Right forelimb (tissue), 1 donor: ENCODE data around the gene SIK2.
"Not testable (repeated sequence)": the region's sequence is repeated elsewhere in the genome, so short reads cannot be mapped to it uniquely, and the experiment has no call there.

Experiments used
- DNase-seq: peaks from one replicate; pipeline ENCODE4 v3.0.0-alpha.2; 2018

Gene SIK2

DNA sequence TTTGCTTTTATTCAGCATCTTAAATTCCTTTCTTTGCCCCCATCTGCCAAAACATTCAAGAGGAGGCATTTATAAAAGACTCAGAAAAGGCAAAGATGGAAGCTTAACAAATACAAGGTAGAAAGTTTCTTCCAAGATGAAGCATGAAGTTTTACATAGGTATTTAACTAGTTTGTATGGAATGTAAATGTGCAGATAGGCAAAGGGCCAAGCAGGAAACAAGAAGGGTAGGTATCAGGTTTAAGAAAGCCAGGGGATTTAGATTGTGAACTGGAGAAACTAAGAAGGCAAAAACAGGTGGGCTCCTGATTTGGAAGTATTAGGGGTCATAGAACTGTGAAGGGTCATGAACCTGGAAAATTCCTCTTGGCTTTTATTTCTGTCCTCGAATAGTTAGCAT, 101.3 kb downstream of the SIK2 start:
- no peak for DNase-seq

DNA sequence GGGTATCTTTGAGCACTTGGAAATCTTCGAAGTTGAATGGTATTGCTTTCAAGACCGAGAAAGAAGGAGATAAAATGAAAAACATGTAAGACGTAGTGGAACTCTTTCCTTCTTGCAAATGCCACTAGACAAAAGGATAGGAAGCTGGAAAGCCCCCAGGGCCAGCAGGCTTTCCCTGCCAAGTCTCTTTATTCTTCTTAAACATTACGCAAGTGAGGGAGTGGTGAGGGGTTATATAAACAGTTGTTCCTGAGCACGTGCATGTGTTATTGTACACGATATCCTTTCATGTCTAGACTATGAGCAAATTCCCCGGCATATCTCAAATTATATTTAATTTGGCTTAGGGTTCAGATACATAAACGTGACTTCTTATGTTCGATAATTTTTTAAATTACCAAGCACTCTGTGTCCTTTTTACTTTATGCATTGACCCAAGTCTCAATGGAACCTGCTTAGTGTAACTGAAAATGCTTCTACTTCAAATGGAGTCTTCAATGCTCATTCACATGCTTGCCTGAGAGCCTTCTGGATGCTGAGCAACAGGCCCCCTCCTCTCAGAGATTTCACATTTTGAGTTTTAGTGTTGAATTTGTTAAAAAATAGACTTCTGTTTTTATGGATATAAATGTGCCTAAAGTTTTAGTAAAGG, 104.9 kb downstream of the SIK2 start:
- no peak for DNase-seq

DNA sequence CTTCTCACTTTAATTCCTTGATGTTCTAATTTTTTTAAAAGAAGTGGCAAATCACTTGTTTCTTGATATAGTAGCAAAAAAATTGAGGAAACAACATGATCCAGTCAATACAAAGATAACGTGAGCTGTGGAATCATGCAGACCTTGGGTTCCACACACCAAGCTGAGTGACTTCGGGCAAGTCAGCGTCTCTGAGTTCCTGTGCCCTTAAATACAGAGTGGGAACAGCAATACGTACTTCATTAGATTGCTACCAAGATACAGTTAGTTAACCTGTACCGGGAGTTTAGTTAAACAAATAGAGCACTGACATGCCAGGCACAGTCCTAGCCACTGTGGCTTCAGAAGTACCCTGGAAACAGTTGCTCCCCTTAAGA, 105.4 kb downstream of the SIK2 start:
- DNase-seq = no peak

DNA sequence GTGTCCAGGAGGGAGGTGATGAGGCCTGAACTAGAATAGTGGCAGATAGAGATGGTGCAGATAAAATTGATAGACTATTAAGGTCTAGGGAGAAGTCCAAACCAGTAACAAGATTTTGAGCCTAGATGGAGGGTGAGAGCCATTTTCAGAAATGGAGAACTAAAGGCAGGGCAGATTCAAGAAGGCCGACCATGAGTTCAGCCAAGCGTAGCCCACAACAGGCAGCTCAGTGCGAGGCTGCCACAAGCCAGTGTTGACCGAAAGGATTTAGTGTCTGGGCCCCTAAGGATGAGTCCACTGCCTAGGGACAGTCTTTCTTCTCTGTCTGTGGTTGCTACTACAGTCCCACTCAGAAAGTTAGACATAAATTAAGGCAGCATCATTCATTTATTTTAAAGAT, 112.3 kb downstream of the SIK2 start:
- no peak for DNase-seq

DNA sequence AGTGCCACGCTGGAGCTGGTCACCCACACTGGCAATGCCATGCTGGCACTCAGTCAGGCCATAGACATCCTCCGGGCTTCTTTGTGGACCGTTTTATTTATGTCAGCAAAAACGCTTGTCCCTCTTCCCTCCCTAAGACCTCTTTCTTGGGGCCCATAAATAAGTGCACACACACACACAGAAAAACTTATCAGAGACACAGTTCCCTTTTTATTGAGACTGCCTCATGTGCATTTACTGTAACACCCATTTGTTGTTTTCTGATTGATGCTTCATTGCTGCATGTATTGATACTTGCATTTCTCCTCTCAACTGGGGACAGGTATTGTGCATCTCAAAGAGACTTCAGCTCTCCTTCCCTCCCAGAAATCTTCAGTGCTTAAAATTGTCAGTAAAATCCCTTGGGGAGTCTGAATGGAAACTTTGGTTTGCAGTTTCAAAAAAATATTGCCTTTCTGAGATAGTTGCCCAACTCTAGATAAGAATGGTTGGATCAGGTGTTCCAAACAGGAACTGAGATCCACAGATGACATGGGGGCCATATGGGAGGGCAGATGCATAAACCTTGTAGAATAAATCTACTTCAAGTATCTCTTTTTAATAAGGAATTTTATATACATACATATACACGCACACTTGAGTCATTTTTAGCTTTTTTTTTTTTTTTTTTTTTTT, 113.0 kb downstream of the SIK2 start:
- DNase-seq = no peak

DNA sequence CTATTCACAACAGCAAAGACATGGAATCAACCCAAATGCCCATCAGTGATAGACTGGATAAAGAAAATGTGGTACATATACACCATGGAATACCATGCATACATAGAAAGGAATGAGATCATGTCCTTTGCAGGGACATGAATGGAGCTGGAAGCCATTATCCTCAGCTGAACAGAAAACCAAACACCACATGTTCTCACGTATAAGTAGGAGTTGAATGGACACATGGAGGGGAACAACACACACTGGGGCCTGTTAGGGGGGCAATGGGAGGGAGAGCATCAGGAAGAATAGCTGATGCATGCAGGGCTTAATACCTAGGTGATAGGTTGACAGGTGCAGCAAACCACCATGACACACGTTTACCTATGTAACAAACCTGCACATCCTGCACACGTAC, 115.4 kb downstream of the SIK2 start:
- not testable (repeated sequence) for DNase-seq

DNA sequence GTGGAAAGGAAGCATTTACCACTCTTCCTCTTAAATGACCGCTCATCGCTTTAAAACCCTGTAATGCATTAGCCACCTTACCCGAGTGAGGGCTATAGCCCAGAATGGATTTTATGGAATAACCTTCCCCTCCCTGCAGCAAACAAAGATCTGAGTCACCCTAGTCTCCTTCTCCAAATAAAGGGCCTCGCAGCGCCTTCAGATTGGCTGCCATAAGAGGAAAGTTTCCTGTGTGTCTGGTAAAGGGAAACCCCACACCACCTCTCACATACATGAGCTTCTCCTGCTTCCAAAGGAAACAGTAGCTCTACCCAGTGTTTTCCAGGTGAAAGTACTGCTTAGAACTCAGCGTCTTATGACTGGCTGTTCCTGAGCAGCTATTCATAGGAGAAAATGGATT, 116.2 kb downstream of the SIK2 start:
- DNase-seq = no peak

DNA sequence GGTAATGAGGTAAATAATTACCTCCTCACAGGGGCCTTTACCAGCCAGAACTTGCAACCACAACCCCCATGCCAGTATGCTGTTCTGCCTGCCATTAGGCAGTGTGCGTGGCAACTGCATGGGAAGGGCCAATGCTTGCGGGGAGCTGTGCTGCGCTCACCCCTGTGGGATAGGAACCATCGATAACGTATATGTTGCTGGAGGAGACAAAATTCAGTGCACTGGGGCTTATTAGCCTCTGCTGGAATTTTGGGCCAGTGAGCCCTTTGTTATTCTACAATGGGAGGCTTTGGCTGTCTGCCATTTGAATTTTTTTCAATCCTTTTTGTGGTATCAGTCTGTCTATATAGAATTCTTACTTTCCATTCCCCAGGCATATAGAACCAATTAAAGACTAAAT, 116.6 kb downstream of the SIK2 start:
- DNase-seq = no peak

DNA sequence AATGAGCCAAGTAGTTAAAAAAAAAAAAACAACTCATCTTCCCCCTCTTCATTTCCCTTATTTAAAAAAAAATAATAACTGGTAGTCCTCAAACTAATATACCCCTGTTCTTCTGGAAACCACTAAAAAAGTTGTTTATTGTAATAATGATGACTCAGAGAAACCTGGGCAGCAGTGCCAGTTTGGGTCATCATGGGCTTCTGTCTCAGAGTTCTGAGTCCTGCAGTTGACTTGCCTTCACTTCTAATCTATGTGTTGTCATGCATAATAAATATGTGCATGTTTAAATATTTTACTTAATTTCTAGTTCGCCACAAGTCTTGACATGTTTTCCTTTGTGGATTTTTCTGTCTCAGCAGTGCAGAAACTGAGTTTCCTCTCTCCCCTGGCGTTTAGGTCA, 117.1 kb downstream of the SIK2 start:
- DNase-seq = no peak

DNA sequence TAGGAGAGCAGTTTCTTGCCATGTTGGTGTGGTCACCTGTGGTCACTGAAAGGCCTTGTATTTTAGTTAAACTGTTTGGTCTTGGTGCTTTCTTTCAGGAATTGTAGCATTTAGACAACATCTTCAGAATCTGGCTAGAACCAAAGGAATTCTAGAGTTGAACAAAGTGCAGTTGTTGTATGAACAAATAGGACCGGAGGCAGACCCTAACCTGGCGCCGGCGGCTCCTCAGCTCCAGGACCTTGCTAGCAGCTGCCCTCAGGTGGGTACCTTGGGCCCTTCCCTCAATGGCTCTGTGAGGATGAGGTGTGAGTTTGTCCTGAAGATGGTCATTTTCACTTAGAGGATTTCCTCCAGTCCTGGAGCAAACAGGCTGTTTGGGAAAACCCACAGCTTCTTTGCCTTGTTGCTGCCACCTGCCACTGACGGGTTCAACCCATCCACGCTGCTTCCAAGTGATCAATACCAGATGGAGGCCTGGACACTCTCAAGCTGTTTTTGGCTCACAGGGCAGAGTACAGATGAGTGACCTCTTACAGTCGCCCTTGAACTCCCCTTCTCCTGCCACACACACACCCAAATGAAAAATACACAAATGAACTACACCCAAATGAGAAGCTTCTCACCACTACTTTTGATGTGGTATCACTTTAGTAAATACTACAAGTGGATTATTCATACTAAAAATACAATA, 118.7 kb downstream of the SIK2 start:
- no peak for DNase-seq

DNA sequence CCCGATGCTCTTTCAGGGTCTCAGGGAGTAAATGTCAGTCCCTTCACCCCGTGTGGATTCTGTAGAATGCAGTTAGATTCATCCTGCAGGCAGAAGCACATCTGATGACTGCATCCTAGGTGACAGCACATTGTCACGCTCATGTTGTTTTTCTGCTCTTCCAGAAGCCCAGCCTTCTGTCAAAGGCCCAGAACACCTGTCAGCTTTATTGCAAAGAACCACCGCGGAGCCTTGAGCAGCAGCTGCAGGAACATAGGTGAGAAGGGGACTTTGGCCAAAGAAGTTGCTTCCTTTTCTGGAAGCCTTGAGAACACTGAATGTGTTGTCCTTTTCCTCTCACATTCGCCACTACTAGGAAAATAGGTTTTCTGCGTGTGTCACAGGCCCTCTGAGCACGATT, 120.3 kb downstream of the SIK2 start:
- no peak for DNase-seq

DNA sequence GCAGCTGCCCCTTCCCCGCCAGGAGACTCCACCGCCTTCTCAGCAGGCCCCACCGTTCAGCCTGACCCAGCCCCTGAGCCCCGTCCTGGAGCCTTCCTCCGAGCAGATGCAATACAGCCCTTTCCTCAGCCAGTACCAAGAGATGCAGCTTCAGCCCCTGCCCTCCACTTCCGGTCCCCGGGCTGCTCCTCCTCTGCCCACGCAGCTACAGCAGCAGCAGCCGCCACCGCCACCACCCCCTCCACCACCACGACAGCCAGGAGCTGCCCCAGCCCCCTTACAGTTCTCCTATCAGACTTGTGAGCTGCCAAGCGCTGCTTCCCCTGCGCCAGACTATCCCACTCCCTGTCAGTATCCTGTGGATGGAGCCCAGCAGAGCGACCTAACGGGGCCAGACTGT, 121.3 kb downstream of the SIK2 start:
- DNase-seq = no peak

DNA sequence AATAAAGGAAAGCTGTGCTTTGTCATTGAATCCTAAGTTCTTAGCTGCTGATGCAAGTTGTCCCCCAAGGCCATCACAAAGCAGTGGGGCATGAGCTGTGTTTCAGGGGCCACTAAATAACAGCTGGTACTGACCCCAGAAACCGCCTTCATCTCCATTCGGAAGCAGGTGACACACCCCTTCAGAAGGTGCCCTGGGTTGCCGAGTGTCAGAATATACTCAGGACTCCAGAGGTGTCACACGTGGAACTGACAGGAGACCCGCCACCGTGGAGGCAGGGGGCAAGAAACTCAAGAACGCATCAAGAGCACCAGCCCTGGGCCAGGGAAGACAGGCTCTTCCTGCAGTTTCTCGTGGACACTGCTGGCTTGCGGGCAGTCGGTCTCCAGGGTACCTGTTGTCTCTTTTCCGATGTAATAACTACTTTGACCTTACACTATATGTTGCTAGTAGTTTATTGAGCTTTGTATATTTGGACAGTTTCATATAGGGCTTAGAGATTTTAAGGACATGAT, 122.4 kb downstream of the SIK2 start:
- no peak for DNase-seq

DNA sequence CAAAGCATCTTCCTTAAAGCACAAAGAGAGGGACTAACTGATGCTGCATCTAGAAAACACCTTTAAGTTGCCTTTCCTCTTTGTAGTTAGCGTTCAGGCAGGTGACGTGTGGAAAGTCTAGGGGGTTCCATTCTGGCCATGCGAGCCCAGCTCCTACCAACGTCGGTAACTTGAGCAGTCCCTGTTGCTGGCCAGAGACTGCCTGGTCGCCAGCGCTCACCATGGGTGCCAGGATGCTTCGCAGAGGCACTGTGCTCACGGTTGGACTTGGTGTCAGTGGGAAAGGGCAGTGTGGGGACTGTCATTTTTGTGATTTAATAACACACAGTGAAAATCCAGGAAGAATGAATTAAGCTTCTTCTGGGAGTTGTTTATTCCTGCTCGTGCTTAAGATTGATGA, 123.4 kb downstream of the SIK2 start:
- no peak for DNase-seq

DNA sequence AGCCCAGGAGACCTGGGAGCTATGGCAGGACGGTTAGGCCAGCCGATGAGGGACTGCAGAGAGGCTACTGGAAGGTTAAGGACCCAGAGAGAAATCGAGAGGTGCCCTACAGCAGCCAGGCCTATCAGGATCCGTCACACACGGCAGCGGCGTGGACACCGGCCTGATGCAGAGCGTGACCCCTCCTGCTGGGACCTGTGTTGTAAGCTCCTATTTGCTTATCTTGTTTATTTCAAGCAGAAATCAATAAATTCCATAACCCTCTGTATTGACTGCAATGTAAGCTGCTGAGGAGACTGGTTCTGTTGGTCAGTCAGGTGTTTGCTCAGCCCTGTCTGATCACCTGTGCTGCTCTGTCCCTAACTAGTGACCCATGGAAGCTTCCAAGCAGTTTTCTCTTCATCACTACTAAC, 124.1 kb downstream of the SIK2 start:
- no peak for DNase-seq

DNA sequence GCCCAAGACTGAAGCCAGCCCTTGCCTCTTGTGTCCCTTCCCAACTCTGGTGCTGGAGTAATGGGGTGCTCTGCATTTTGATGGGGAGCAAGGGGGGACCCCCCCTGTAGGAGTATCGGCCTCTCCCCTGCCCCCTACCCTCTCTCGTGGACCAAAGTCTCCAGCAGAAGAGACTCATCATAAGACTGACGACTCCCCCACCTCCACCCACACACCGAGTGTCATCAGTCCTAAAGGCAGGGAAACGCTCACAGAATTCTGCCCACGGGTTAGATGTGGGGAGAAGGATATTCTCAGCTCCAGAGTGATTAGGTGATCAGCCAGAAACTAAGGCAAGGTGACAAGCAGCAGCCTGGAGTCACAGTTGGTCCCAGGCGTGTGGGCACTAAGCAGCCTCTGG, 125.2 kb downstream of the SIK2 start:
- DNase-seq = no peak

DNA sequence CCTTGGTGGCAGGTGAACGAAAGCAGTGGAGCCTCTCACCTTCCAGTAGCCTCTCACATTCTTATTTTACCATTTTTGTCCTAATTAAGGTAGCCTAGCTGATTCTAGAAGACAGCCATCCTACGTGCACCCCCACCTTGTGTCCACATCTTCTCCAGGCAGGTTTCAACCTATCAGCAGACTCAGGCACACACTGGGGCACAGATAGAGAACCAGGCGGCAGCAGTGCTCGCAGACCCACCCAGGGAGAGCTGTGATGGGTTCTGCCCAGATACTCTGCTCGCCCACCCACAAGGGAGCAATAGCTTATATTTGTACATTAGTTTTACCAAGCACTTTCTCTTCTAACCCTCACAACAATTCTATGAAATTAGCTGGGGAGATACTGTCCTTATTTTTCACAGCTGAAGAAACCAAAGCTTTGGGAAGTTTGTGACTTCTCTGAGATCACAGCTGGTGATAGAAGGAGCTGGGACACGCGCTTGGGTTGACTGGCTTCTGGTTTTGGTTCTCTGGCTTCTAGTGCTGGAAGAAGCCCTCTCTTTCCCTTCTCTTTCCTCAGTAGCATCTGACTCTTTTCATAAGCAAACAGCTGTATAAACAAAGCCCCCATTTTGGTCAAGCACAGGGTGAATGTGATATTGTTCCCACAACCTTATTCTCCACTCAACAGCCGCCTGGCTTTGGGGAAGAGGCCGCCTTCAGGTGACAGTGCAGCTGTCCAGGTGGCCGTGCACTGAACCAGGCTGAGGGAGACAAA, 127.0 kb downstream of the SIK2 start:
- no peak for DNase-seq

DNA sequence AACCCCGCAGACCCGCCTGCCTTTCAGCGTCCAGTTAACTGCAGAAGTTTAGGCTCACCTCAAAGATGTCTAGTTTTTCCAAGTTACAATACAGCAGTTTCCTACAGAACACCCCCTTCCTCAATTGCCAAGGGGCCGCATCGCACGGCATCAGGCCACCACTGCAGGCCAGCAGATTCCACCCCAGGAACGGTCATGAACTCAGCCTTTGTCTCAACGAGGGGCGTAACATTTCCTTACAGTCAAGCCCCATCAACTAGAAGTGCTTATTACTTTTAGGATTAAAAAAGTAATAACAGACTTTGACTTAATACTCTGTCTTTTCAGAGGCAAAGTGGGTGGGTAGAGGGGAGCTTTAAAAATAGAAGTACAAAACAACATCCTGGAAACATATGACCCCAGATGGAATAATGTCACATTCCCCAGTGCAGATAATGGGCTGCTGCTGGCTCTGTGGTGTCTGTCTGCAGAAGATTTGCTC, 127.6 kb downstream of the SIK2 start:
- DNase-seq = peak; percentile 63

DNA sequence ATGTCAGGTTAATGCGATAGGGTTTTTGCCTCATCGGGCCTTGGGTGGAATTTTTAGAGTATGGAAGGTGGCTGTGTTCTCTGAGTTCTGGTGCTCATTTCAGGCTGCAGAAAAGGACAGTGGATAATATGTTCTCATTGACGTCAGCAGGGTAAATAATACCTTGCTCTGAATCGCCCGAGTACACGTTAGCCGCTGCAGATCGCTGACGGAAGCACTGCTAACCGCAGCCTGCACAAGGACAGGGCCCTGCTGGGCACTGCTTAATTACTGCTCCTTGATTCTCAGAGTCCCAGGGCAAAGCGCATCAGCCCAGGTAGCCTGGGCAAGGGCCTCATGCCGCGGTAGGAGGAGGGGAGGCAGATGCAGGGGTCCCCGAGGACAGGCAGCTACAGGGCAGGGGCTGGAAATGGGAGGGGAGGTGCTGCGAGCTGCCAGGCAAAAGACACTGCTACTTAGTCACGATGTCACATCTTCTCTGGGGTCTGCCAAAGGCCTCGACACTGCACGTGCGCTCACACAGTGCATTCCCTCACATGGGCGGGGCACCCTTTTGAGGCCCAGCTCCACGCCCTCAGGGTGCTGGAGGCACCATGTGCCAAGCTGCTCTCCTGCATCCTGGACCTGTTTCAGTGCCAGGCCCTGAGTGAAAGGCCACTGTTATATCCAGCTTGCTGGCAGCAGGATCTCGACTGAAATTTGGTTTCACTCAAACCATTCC, 128.8 kb downstream of the SIK2 start:
- no peak for DNase-seq

DNA sequence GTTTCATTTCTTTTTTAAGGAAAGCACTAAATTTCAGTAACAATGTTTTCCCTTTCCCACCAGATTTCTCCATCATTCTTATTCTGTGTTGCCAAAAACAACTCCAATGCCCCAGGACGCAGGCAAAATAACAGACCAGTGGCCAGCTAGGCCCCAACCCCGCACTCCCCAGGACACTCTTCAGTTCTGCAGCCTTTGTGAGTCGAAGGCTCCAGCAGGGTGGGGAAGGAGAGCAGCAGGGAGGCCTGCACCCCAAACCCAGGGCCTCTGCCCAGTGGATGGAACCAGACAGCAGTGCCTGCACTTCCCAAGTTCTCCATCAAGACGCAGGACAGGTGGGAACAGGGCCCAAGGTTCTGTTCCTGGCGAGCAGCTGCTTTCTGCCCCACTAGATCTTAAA, 129.6 kb downstream of the SIK2 start:
- no peak for DNase-seq

DNA sequence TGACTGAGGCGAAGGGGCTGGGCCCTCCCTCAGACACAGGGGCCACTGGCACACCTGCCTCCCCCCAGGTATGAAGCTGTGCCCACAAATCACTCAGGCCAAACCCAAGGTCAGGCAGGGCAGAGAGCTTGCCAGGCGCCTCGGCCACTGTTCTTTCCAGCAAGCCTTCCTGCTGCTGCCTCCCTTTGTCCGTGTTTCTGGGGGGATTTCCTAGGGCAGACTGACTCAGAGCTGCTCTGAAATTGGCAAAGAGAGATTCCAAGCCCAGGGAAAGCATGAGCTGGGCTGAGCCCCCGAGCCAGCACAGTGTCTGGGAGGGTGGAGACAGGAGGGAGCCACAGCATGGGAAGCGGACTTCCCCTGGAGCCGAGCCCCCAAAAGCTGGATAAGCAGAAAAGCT, 130.8 kb downstream of the SIK2 start:
- peak; percentile 64 for DNase-seq

DNA sequence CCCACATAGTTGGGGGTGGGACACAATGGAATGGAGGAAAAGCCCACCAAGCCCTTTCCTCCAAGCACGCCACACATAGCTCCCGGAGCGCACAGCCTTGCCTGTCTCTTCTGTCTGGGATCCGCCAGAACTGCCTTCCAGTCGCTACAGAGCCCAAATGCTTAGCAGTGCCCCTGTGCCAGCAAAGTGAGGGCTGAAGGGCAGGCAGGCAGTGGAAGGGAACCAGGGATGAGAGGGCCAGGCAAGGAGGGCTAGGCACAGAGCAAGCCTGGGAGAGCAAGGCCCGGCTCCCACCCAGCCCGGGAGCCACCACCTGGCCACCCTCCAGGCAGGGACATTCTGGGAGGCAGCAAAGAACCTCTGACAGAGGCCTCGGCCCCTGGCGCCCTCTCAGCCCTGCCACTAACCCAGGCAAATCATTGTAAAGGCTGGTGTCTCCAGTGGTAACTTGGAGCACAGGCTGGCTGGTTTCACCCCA, 131.4 kb downstream of the SIK2 start:
- DNase-seq = no peak
